ENCODE measurements around the gene CAPZB.

CAPZB gene

GRCh38 chr1:19411612-19412011, 73.7 kb downstream of the CAPZB start:
- TF ChIP-seq, protein P1, sequence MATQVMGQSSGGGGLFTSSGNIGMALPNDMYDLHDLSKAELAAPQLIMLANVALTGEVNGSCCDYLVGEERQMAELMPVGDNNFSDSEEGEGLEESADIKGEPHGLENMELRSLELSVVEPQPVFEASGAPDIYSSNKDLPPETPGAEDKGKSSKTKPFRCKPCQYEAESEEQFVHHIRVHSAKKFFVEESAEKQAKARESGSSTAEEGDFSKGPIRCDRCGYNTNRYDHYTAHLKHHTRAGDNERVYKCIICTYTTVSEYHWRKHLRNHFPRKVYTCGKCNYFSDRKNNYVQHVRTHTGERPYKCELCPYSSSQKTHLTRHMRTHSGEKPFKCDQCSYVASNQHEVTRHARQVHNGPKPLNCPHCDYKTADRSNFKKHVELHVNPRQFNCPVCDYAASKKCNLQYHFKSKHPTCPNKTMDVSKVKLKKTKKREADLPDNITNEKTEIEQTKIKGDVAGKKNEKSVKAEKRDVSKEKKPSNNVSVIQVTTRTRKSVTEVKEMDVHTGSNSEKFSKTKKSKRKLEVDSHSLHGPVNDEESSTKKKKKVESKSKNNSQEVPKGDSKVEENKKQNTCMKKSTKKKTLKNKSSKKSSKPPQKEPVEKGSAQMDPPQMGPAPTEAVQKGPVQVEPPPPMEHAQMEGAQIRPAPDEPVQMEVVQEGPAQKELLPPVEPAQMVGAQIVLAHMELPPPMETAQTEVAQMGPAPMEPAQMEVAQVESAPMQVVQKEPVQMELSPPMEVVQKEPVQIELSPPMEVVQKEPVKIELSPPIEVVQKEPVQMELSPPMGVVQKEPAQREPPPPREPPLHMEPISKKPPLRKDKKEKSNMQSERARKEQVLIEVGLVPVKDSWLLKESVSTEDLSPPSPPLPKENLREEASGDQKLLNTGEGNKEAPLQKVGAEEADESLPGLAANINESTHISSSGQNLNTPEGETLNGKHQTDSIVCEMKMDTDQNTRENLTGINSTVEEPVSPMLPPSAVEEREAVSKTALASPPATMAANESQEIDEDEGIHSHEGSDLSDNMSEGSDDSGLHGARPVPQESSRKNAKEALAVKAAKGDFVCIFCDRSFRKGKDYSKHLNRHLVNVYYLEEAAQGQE (IDR thresholded peaks at IDR 0.05; ENCODE audit: insufficient read depth in 1 of 2, low read depth in 2 of 2, low read length in 2 of 2), result no peak

DNA sequence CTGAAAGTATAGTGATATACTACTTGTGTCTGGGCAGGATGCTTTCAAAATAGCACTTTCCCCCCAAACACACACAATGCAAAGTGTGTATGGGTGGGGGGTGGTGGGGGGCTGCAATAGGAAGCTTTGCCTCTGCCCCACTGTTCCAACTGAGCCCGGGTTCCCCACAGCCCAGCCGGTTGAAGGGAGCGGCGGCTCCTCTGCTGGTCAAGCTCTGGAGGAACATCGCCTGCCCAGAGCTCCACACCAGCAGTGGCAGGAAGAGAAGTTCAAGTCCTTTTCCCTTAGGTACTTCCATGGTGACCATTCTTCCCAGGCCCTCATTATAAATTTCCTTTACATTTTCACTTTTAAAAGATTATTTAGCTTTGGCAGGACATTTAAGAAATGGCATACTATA, 74.9 kb downstream of the CAPZB start:
- TF ChIP-seq TAF1 (IDR thresholded peaks at IDR 0.05; ENCODE audit: borderline replicate concordance, insufficient read depth, low read length), result no peak

DNA sequence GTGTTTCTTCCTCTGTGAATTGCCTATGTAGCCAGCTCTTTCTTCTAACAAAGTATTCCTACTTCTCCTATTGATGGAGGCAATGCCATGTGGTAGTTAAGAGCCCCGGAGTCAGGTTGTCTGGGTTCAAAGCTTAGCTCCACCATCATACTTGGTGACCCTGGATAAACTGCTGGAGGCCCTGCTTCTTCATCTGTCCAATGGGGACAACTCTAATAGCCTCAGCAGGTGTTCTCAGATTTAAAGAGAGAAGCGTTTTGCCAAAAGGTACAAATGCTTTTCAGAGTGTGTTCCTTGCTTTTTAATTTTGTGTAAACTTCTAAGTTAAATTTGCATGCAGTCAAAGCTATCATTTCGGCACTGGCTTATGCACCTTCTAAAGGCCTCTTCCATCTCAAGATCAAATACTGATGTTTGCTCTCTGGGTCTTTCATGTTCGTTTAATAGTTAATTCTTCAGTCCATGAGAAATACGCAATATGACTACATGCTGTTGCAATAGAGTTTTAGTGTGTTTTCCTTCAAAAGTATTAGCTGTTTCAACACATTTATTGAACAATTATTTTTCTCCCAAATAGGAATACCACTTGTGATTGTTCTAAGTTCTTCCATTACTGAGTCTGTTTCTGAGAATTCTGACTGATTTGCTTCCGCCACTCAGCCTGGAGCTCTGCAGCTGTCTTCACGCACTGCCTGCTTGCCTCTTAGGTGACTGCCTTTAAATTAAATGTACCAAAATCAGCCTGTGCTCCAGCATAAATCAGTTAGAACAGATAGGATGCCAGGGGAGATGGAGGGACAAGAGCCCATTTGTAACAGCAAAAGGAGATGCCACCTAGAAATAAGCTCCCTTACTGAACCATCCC, 75.6 kb downstream of the CAPZB start:
- TF ChIP-seq TAF1 (IDR thresholded peaks at IDR 0.05; ENCODE audit: borderline replicate concordance, insufficient read depth, low read length) (no peak), SIN3A (IDR thresholded peaks at IDR 0.05; ENCODE audit: borderline replicate concordance, insufficient read depth, low read length) (no peak), FOXP2 (optimal IDR thresholded peaks at IDR 0.05; ENCODE audit: borderline replicate concordance, extremely low read depth, extremely low read length, insufficient read depth) (no peak), POLR2AphosphoS5 (IDR thresholded peaks at IDR 0.05; ENCODE audit: low read depth, low read length) (no peak)
- TF ChIP-seq, protein P1 (IDR thresholded peaks at IDR 0.05; ENCODE audit: insufficient read depth in 1 of 2, low read depth in 2 of 2, low read length in 2 of 2), result no peak

- no peak for TF ChIP-seq SIN3A (IDR thresholded peaks at IDR 0.05; ENCODE audit: borderline replicate concordance, insufficient read depth, low read length)
- TF ChIP-seq FOXP2 (optimal IDR thresholded peaks at IDR 0.05; ENCODE audit: borderline replicate concordance, extremely low read depth, extremely low read length, insufficient read depth), result no peak
- TF ChIP-seq, protein P1 (IDR thresholded peaks at IDR 0.05; ENCODE audit: insufficient read depth in 1 of 2, low read depth in 2 of 2, low read length in 2 of 2), result no peak
- TF ChIP-seq TAF1 (IDR thresholded peaks at IDR 0.05; ENCODE audit: borderline replicate concordance, insufficient read depth, low read length), result no peak
- TF ChIP-seq POLR2AphosphoS5 (IDR thresholded peaks at IDR 0.05; ENCODE audit: low read depth, low read length), result no peak
Measured at GRCh38 chr1:19407494-19408096, 77.7 kb downstream of the CAPZB start.

- no peak for TF ChIP-seq FOXP2 (optimal IDR thresholded peaks at IDR 0.05; ENCODE audit: borderline replicate concordance, extremely low read depth, extremely low read length, insufficient read depth)
- no peak for TF ChIP-seq POLR2AphosphoS5 (IDR thresholded peaks at IDR 0.05; ENCODE audit: low read depth, low read length)
- no peak for TF ChIP-seq SIN3A (IDR thresholded peaks at IDR 0.05; ENCODE audit: borderline replicate concordance, insufficient read depth, low read length)
- TF ChIP-seq TAF1 (IDR thresholded peaks at IDR 0.05; ENCODE audit: borderline replicate concordance, insufficient read depth, low read length), result no peak
- TF ChIP-seq, protein P1 (IDR thresholded peaks at IDR 0.05; ENCODE audit: insufficient read depth in 1 of 2, low read depth in 2 of 2, low read length in 2 of 2), result no peak
Measured at GRCh38 chr1:19406680-19407079, 78.7 kb downstream of the CAPZB start.
